Embryonic facial prominence (tissue), 1 donor: ENCODE results near the gene WDR7.
A peak's percentile ranks its signal among the peaks of the same experiment; 100 is the strongest.

ENCODE experiments used
- DNase-seq: peaks from one replicate; pipeline ENCODE4 v3.0.0-alpha.2; 2016; ENCODE audit errors: extremely low spot score

The WDR7 gene

GRCh38 chr18:56650944-56651770 is at the start of gene WDR7:
TSS of gene WDR7 (plus strand) at chr18:56651359. CDS start at chr18:56672516, 21,157 bp downstream.
- peak; percentile 87 for DNase-seq

- no peak for DNase-seq
These were observed 44.5 kb upstream of the WDR7 start for GRCh38 chr18:56606618-56607017.

GRCh38 chr18:56615738-56616520 is 35.2 kb upstream of the WDR7 start:
- DNase-seq = no peak

GRCh38 chr18:56627991-56628390 is 23.2 kb upstream of the WDR7 start:
- DNase-seq = no peak

GRCh38 chr18:56632070-56633022 is 18.8 kb upstream of the WDR7 start:
- no peak for DNase-seq

- DNase-seq = no peak
These were observed 16.2 kb upstream of the WDR7 start for GRCh38 chr18:56635007-56635406.

- DNase-seq = no peak
These were observed 14.0 kb upstream of the WDR7 start for GRCh38 chr18:56637176-56637575.

- DNase-seq = no peak
These were observed 13.4 kb upstream of the WDR7 start for GRCh38 chr18:56637711-56638231.

GRCh38 chr18:56638232-56639103 is 12.7 kb upstream of the WDR7 start, which contains the start of gene TXNL1:
TSS of gene TXNL1 (minus strand) at chr18:56638592. CDS start at chr18:56638440, 152 bp downstream.
- DNase-seq = peak; percentile 98

- DNase-seq = no peak
These were observed 12.1 kb upstream of the WDR7 start for GRCh38 chr18:56639104-56639381.

GRCh38 chr18:56639571-56639970 is 11.6 kb upstream of the WDR7 start:
- no peak for DNase-seq

GRCh38 chr18:56641714-56642337 is 9.3 kb upstream of the WDR7 start:
- no peak for DNase-seq

GRCh38 chr18:56643381-56643780 is 7.8 kb upstream of the WDR7 start:
- DNase-seq = no peak

- no peak for DNase-seq
These were observed 5.6 kb upstream of the WDR7 start for GRCh38 chr18:56645415-56646016.

GRCh38 chr18:56647071-56647470 is 4.1 kb upstream of the WDR7 start:
- no peak for DNase-seq

GRCh38 chr18:56647951-56648893 is 2.9 kb upstream of the WDR7 start:
- no peak for DNase-seq

GRCh38 chr18:56649996-56650395 is 1.2 kb upstream of the WDR7 start:
- DNase-seq = no peak

- DNase-seq = no peak
These were observed 573 bp downstream of the WDR7 start for GRCh38 chr18:56651771-56652092.

GRCh38 chr18:56652802-56653201 is 1.6 kb downstream of the WDR7 start:
- DNase-seq = no peak
